HG03469 (cell line): ENCODE measurements around the gene TCP1.
"Not testable (repeated sequence)": the region's sequence is repeated elsewhere in the genome, so short reads cannot be mapped to it uniquely, and the experiment has no call there.

ENCODE experiments used
- ATAC-seq: cut with Tn5 transposase; IDR thresholded peaks from one replicate; pipeline ENCODE4 v1.9.1; 2021; ENCODE audit warnings: mild to moderate bottlenecking, moderate library complexity, moderate number of reproducible peaks; ENCODE audit not compliant: unreplicated experiment

Gene TCP1

GRCh38 chr6:159745081-159745480 lies 44.3 kb downstream of the TCP1 start:
- ATAC-seq, result no peak

- ATAC-seq, result no peak
Measured at GRCh38 chr6:159742165-159742564, 47.2 kb downstream of the TCP1 start.

GRCh38 chr6:159739341-159739740 lies 50.1 kb downstream of the TCP1 start:
- no peak for ATAC-seq

GRCh38 chr6:159736908-159737307 lies 52.5 kb downstream of the TCP1 start:
- ATAC-seq, result no peak

- not testable (repeated sequence) for ATAC-seq
Measured at GRCh38 chr6:159733395-159733794, 56.0 kb downstream of the TCP1 start.

GRCh38 chr6:159732550-159732949 lies 56.9 kb downstream of the TCP1 start:
- ATAC-seq, result not testable (repeated sequence)

- ATAC-seq, result no peak
Measured at GRCh38 chr6:159730332-159730676, 59.1 kb downstream of the TCP1 start.

- ATAC-seq, result peak; percentile 20
Measured at GRCh38 chr6:159729598-159730331, 59.6 kb downstream of the TCP1 start.

GRCh38 chr6:159728531-159728964 lies 60.9 kb downstream of the TCP1 start:
- ATAC-seq, result no peak
